SK-N-SH (cell line): ENCODE data around the gene LMBR1L. TPM values are rescaled to one million over a fixed set of nuclear protein-coding genes. Genes with fewer than 3 reads are reported as not detected.
A peak's percentile ranks its signal among the peaks of the same experiment; 100 is the strongest.

ENCODE experiments used
- CTCF ChIA-PET: fragments of 300-600, 350-600 bp; formaldehyde crosslinking; extraction: SDS; loops from one replicate; lab custom pipeline; 2021; lab: Yijun Ruan, JAX
- POLR2A ChIA-PET: fragments of 350-600 bp; sonication (Branson Sonifier 250); formaldehyde crosslinking; extraction: SDS; loops from one replicate; lab custom pipeline; 2020; ENCODE audit warnings: antibody characterized with exemption, inconsistent platforms; lab: Yijun Ruan, JAX
- DNase-seq: peaks from one replicate; pipeline ENCODE4 v3.0.0; 2012
- H2AFZ ChIP-seq: fragments of 200-600 bp; sonication (generic); 2 replicates; pipeline ENCODE4 v1.8.1; 2016; ENCODE audit warnings: antibody characterized with exemption, mild to moderate bottlenecking, low read depth
- H3F3A ChIP-seq: fragments of 200-600 bp; sonication (generic); replicated peaks from 2 replicates; pipeline ENCODE3; 2016; ENCODE audit warnings: antibody characterized with exemption, mild to moderate bottlenecking; ENCODE audit not compliant: insufficient read depth
- H3K27ac ChIP-seq, 2 experiments: fragments of 200-500 bp in 1 of 2; fragments of 200-600 bp in 1 of 2; sonication (Bioruptor generic) in 1 of 2; sonication (generic), shearing (Covaris generic) in 1 of 2; 2 replicates each; pipeline versions ENCODE4 v1.5.1 to v1.6.1; 2014 to 2016; ENCODE audit warnings: low read depth in 2 of 2, inconsistent platforms in 1 of 2, low read length in 1 of 2, mild to moderate bottlenecking in 1 of 2, mixed read lengths in 1 of 2
- H3K27me3 ChIP-seq: fragments of 200-600 bp; sonication (generic), shearing (Covaris generic); 2 replicates; pipeline ENCODE4 v1.6.1; 2016; ENCODE audit warnings: mixed run types; ENCODE audit not compliant: insufficient read depth
- H3K36me3 ChIP-seq, 2 experiments: fragments of 200-500 bp in 1 of 2; fragments of 200-600 bp in 1 of 2; sonication (Bioruptor generic) in 1 of 2; sonication (generic) in 1 of 2; replicated peaks in 1 of 2; 2 replicates each; pipeline versions ENCODE3 to v1.5.1; 2014 to 2016; ENCODE audit warnings: low read length in 1 of 2, mild to moderate bottlenecking in 1 of 2; ENCODE audit not compliant: insufficient read depth in 2 of 2, control insufficient read depth in 1 of 2
- H3K4me1 ChIP-seq, 2 experiments: fragments of 200-500 bp in 1 of 2; fragments of 200-600 bp in 1 of 2; sonication (Bioruptor generic) in 1 of 2; sonication (generic), shearing (Covaris generic) in 1 of 2; 2 replicates each; pipeline versions ENCODE4 v1.5.1 to v1.6.1; 2014 to 2016; ENCODE audit warnings: low read depth in 1 of 2, low read length in 1 of 2, mixed run types in 1 of 2; ENCODE audit not compliant: insufficient read depth in 2 of 2, control insufficient read depth in 1 of 2
- H3K4me2 ChIP-seq: fragments of 200-600 bp; sonication (generic), shearing (Covaris generic); 2 replicates; pipeline ENCODE4 v1.6.1; 2017; ENCODE audit warnings: mixed run types
- H3K4me3 ChIP-seq, 2 experiments: fragments of 200-500 bp in 1 of 2; fragments of 200-600 bp in 1 of 2; sonication (Bioruptor generic) in 1 of 2; sonication (generic), shearing (Covaris generic) in 1 of 2; 2 replicates each; pipeline versions ENCODE4 v1.5.1 to v1.8.1; 2014 to 2016; ENCODE audit warnings: low read depth in 2 of 2, inconsistent platforms in 1 of 2, low read length in 1 of 2, mild to moderate bottlenecking in 1 of 2, mixed read lengths in 1 of 2, moderate library complexity in 1 of 2
- H3K79me2 ChIP-seq: fragments of 200-600 bp; sonication (generic); 2 replicates; pipeline ENCODE4 v1.8.1; 2017; ENCODE audit warnings: mild to moderate bottlenecking; ENCODE audit not compliant: insufficient read depth
- H3K9ac ChIP-seq: fragments of 200-600 bp; sonication (generic); 2 replicates; pipeline ENCODE4 v1.6.1; 2017; ENCODE audit warnings: mixed run types
- H3K9me2 ChIP-seq: fragments of 200-600 bp; sonication (generic); 2 replicates; pipeline ENCODE4 v1.6.1; 2017; ENCODE audit warnings: mixed run types
- H3K9me3 ChIP-seq: fragments of 200-600 bp; sonication (generic); 2 replicates; pipeline ENCODE4 v1.6.1; 2017; ENCODE audit warnings: mixed run types, mild to moderate bottlenecking, moderate library complexity
- H4K20me1 ChIP-seq: fragments of 200-600 bp; sonication (generic); 2 replicates; pipeline ENCODE4 v1.6.1; 2017; ENCODE audit warnings: mild to moderate bottlenecking, mixed run types; ENCODE audit not compliant: insufficient read depth
- ELF1 ChIP-seq: IDR thresholded peaks from 2 replicates; pipeline ENCODE4 v1.4.0; 2012
- EZH2phosphoT487 ChIP-seq: fragments of 200-600 bp; sonication (generic); IDR thresholded peaks from 2 replicates; pipeline ENCODE4 v1.6.1; 2017; ENCODE audit warnings: low read depth, mixed run types, mild to moderate bottlenecking, antibody characterized with exemption, moderate library complexity, borderline replicate concordance
- FOXJ3 ChIP-seq: sonication (generic); formaldehyde crosslinking; IDR thresholded peaks from 2 replicates; pipeline ENCODE4 v1.5.1; 2020; ENCODE audit warnings: mild to moderate bottlenecking, missing genetic modification reagents
- GABPA ChIP-seq: IDR thresholded peaks from 2 replicates; pipeline ENCODE4 v1.4.0; 2012; ENCODE audit warnings: low read depth, mild to moderate bottlenecking
- GATA2 ChIP-seq: sonication (generic); formaldehyde crosslinking; IDR thresholded peaks from 2 replicates; pipeline ENCODE4 v1.5.0; 2020; ENCODE audit warnings: mild to moderate bottlenecking, missing genetic modification reagents
- JUND ChIP-seq: IDR thresholded peaks from 2 replicates; pipeline ENCODE4 v1.4.0; 2012
- MEF2A ChIP-seq: IDR thresholded peaks from 2 replicates; pipeline ENCODE4 v1.4.0; 2012; ENCODE audit warnings: low read depth, borderline replicate concordance
- MXI1 ChIP-seq: IDR thresholded peaks from 2 replicates; pipeline ENCODE4 v1.6.1; 2012; ENCODE audit warnings: mild to moderate bottlenecking, low read depth, low read length, improper control_type of control experiment
- NFIC ChIP-seq: IDR thresholded peaks from 2 replicates; pipeline ENCODE4 v1.4.0; 2012; ENCODE audit warnings: borderline replicate concordance
- NRF1 ChIP-seq: IDR thresholded peaks from 2 replicates; pipeline ENCODE4 v1.6.1; 2012; ENCODE audit warnings: low read depth, mild to moderate bottlenecking, low read length
- RAD21 ChIP-seq: IDR thresholded peaks from 2 replicates; pipeline ENCODE4 v1.6.1; 2012; ENCODE audit warnings: mild to moderate bottlenecking, low read length
- RFX5 ChIP-seq: IDR thresholded peaks from 2 replicates; pipeline ENCODE4 v1.6.1; 2012; ENCODE audit warnings: mild to moderate bottlenecking, improper control_type of control experiment, low read length
- RXRA ChIP-seq: IDR thresholded peaks from 2 replicates; pipeline ENCODE4 v1.4.0; 2012; ENCODE audit warnings: low read depth, mild to moderate bottlenecking, borderline replicate concordance
- TEAD4 ChIP-seq: IDR thresholded peaks from 2 replicates; pipeline ENCODE4 v1.4.0; 2012; ENCODE audit warnings: mild to moderate bottlenecking, borderline replicate concordance; ENCODE audit not compliant: insufficient read depth
- WGBS: methylation state at CpG from one replicate; pipeline ENCODE4 v1.1.6; 2017; ENCODE audit warnings: low lambda C conversion rate; 5-methylcytosine and 5-hydroxymethylcytosine counted together
- polyA plus RNA-seq, 3 experiments: library from polyadenylated mRNA; depleted of rRNA; stranded (reverse); fragments of >200 nt; gene quantifications; 2 replicates each; pipeline ENCODE4 v1.2.3, GENCODE V29; 2012
- TF ChIP-seq, protein P1 (sequence below): IDR thresholded peaks from 2 replicates; pipeline ENCODE4; 2012
- TF ChIP-seq, protein P2 (sequence below): fragments of 200-600 bp; sonication (generic); IDR thresholded peaks from 2 replicates; pipeline ENCODE4 v1.6.1; 2017; ENCODE audit warnings: antibody characterized with exemption, mild to moderate bottlenecking, moderate library complexity
- TF ChIP-seq, protein P3 (sequence below): IDR thresholded peaks from 2 replicates; pipeline ENCODE4 v1.4.0; 2012; ENCODE audit warnings: low read depth, borderline replicate concordance
- TF ChIP-seq, protein P4 (sequence below): IDR thresholded peaks from 2 replicates; pipeline ENCODE4 v1.6.1; 2012; ENCODE audit warnings: mild to moderate bottlenecking, low read depth, low read length, moderate library complexity

LMBR1L gene
- polyA plus RNA-seq, 1 of the 3 experiments (the other 2 are of a cell fraction), result 61.4 TPM

DNA sequence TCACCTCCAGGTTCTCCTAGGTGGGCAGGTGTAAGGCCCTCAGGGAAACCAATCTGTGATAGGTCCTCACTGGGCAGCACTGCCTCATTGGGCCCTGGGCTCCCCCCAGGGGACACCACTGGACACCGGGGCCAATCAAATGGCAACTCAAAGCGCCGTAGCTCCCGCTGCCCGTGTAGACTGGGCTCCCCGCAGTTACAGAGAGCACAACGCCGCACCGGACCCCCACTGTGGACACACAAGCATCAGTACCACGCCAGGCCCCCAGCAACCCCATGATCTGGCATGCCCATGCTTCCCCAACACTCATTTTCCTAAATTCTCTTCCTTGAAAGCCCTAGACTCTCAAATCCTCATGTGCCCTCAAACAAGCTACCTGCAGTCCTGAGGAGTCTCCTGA is 56.1 kb downstream of the LMBR1L start:
- CTCF ChIA-PET, result interaction anchor here (0.8 to 8.1 kb wide), 8 partner anchors 10 to 119 kb away, joined by 3 to 49 read pairs (median 5); no protein-coding TSS in a partner anchor
- H4K20me1 ChIP-seq, result peaks cover 77% of the 10 kb centered on the region

More for the DNA sequence above, 56.1 kb downstream of the LMBR1L start:
- no peaks in the 10 kb centered on the region for H3K9me2 ChIP-seq
- WGBS, result 89% methylated on average over 10 of the region's 10 CpGs
- DNase-seq, result peak; percentile 12
- POLR2A ChIA-PET, result no interaction called here
- peaks cover 66% of the 10 kb centered on the region for H3K79me2 ChIP-seq
- TF ChIP-seq TEAD4, result no peak
- no peak for TF ChIP-seq JUND
- TF ChIP-seq ELF1, result no peak
- TF ChIP-seq, protein P1, sequence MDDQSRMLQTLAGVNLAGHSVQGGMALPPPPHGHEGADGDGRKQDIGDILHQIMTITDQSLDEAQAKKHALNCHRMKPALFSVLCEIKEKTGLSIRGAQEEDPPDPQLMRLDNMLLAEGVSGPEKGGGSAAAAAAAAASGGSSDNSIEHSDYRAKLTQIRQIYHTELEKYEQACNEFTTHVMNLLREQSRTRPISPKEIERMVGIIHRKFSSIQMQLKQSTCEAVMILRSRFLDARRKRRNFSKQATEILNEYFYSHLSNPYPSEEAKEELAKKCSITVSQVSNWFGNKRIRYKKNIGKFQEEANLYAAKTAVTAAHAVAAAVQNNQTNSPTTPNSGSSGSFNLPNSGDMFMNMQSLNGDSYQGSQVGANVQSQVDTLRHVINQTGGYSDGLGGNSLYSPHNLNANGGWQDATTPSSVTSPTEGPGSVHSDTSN, result no peak
- TF ChIP-seq, protein P2, sequence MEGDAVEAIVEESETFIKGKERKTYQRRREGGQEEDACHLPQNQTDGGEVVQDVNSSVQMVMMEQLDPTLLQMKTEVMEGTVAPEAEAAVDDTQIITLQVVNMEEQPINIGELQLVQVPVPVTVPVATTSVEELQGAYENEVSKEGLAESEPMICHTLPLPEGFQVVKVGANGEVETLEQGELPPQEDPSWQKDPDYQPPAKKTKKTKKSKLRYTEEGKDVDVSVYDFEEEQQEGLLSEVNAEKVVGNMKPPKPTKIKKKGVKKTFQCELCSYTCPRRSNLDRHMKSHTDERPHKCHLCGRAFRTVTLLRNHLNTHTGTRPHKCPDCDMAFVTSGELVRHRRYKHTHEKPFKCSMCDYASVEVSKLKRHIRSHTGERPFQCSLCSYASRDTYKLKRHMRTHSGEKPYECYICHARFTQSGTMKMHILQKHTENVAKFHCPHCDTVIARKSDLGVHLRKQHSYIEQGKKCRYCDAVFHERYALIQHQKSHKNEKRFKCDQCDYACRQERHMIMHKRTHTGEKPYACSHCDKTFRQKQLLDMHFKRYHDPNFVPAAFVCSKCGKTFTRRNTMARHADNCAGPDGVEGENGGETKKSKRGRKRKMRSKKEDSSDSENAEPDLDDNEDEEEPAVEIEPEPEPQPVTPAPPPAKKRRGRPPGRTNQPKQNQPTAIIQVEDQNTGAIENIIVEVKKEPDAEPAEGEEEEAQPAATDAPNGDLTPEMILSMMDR, result no peak
- no peak for TF ChIP-seq RXRA
- no peak for TF ChIP-seq RFX5
- no peak for TF ChIP-seq MEF2A
- no peak for TF ChIP-seq GATA2 (CRISPR knock-in tag)
- TF ChIP-seq FOXJ3 (CRISPR knock-in tag), result no peak
- no peak for TF ChIP-seq EZH2phosphoT487
- no peak for TF ChIP-seq MXI1
- no peak for TF ChIP-seq NRF1
- no peak for TF ChIP-seq GABPA
- TF ChIP-seq, protein P3, sequence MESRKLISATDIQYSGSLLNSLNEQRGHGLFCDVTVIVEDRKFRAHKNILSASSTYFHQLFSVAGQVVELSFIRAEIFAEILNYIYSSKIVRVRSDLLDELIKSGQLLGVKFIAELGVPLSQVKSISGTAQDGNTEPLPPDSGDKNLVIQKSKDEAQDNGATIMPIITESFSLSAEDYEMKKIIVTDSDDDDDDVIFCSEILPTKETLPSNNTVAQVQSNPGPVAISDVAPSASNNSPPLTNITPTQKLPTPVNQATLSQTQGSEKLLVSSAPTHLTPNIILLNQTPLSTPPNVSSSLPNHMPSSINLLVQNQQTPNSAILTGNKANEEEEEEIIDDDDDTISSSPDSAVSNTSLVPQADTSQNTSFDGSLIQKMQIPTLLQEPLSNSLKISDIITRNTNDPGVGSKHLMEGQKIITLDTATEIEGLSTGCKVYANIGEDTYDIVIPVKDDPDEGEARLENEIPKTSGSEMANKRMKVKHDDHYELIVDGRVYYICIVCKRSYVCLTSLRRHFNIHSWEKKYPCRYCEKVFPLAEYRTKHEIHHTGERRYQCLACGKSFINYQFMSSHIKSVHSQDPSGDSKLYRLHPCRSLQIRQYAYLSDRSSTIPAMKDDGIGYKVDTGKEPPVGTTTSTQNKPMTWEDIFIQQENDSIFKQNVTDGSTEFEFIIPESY, result no peak
- TF ChIP-seq, protein P4, sequence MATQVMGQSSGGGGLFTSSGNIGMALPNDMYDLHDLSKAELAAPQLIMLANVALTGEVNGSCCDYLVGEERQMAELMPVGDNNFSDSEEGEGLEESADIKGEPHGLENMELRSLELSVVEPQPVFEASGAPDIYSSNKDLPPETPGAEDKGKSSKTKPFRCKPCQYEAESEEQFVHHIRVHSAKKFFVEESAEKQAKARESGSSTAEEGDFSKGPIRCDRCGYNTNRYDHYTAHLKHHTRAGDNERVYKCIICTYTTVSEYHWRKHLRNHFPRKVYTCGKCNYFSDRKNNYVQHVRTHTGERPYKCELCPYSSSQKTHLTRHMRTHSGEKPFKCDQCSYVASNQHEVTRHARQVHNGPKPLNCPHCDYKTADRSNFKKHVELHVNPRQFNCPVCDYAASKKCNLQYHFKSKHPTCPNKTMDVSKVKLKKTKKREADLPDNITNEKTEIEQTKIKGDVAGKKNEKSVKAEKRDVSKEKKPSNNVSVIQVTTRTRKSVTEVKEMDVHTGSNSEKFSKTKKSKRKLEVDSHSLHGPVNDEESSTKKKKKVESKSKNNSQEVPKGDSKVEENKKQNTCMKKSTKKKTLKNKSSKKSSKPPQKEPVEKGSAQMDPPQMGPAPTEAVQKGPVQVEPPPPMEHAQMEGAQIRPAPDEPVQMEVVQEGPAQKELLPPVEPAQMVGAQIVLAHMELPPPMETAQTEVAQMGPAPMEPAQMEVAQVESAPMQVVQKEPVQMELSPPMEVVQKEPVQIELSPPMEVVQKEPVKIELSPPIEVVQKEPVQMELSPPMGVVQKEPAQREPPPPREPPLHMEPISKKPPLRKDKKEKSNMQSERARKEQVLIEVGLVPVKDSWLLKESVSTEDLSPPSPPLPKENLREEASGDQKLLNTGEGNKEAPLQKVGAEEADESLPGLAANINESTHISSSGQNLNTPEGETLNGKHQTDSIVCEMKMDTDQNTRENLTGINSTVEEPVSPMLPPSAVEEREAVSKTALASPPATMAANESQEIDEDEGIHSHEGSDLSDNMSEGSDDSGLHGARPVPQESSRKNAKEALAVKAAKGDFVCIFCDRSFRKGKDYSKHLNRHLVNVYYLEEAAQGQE, result no peak
- TF ChIP-seq RAD21, result no peak
- no peak for TF ChIP-seq NFIC
- no peak overlapping the region for H3K4me2 ChIP-seq
- H2AFZ ChIP-seq, result no peak overlapping the region
- H3K27me3 ChIP-seq, result no peaks in the 10 kb centered on the region
- no peaks in the 10 kb centered on the region for H3K9me3 ChIP-seq
- no peak overlapping the region for H3K9ac ChIP-seq
- H3F3A ChIP-seq, result peaks cover 13% of the 10 kb centered on the region
- H3K4me1 ChIP-seq, result peaks cover 24 to 35% of the 10 kb centered on the region in 2 experiments
- peaks cover 22 to 55% of the 10 kb centered on the region in 2 experiments for H3K36me3 ChIP-seq
- H3K27ac ChIP-seq, result no peak overlapping the region
- no peak overlapping the region for H3K4me3 ChIP-seq
